Uterus (tissue), 2 donors: ENCODE results near the gene ENO2.

Source experiments
- POLR2A ChIP-seq, 2 donors: fragments of 450-650 bp; IDR thresholded peaks; one replicate each; pipeline ENCODE4 v1.6.1; 2016; ENCODE audit warnings: antibody characterized with exemption in 2 of 2, mild to moderate bottlenecking in 1 of 2, moderate library complexity in 1 of 2
- TF ChIP-seq, protein P1 (sequence below), 4 experiments: fragments of 200-600 bp in 2 of 4; fragments of 450-650 bp in 2 of 4; sonication (generic) in 2 of 4; IDR thresholded peaks; one replicate each; pipeline ENCODE4 v1.5.1; 2016 to 2019; ENCODE audit warnings: antibody characterized with exemption in 4 of 4, mild to moderate bottlenecking in 2 of 4, moderate library complexity in 1 of 4

DNA sequence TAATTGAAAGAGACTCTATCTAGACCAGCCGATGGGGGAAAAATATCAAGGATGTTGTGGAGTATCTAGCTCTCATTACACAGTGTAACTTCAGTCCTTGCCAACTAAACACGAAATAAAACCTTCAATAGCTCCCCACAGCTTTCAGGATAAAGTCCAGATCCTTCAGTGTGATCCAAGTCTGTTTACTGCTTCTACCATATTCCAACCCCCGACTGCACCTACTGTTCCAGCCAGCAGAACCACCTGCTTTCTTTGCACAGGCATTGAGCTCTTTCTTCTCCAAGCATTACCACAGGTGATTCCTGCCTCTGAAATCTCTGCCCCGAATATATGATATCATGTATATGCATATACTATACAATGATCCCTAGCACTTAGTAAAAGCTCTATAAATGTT lies 11.9 kb upstream of the ENO2 start:
- TF ChIP-seq, protein P1, sequence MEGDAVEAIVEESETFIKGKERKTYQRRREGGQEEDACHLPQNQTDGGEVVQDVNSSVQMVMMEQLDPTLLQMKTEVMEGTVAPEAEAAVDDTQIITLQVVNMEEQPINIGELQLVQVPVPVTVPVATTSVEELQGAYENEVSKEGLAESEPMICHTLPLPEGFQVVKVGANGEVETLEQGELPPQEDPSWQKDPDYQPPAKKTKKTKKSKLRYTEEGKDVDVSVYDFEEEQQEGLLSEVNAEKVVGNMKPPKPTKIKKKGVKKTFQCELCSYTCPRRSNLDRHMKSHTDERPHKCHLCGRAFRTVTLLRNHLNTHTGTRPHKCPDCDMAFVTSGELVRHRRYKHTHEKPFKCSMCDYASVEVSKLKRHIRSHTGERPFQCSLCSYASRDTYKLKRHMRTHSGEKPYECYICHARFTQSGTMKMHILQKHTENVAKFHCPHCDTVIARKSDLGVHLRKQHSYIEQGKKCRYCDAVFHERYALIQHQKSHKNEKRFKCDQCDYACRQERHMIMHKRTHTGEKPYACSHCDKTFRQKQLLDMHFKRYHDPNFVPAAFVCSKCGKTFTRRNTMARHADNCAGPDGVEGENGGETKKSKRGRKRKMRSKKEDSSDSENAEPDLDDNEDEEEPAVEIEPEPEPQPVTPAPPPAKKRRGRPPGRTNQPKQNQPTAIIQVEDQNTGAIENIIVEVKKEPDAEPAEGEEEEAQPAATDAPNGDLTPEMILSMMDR (IDR thresholded peaks at IDR 0.05), result no peak
- no peak for TF ChIP-seq POLR2A (IDR thresholded peaks at IDR 0.05)
